ENCODE measurements around the gene HERC5. TPM values are rescaled to one million over a fixed set of nuclear protein-coding genes. Genes with fewer than 3 reads are reported as not detected.

Gene HERC5
- total RNA-seq, 4 donors from 2014 or later: 2.9 to 4.5 (median 3.9) TPM

GRCh38 chr4:88489100-88489761 is 32.3 kb downstream of the HERC5 start:
- Histone ChIP-seq H3K27ac (replicated peaks in 1 of 4) (no peak overlapping the region), H3K4me3 (no peak overlapping the region), H3K9me3 (no peaks in the 10 kb centered on the region), H3K27me3 (no peaks in the 10 kb centered on the region), H3K4me1 (no peaks in the 10 kb centered on the region), H3K36me3 (peaks cover 0 to 61% (median 17%) of the 10 kb centered on the region in 4 donors)
- intact Hi-C loops (cut with DNase I): no loop called here
- WGBS: 84% methylated on average over 4 of the region's 4 CpGs
- DNase-seq (ENCODE audit: extremely low spot score): no peak
- TF ChIP-seq POLR2AphosphoS5 (IDR thresholded peaks at IDR 0.05) (no peak), EP300 (IDR thresholded peaks at IDR 0.05) (no peak), CTCF (IDR thresholded peaks at IDR 0.05) (no peak), POLR2A (IDR thresholded peaks at IDR 0.05; ENCODE audit: low read depth) (no peak)

GRCh38 chr4:88497859-88498409 is 41.0 kb downstream of the HERC5 start:
- TF ChIP-seq EP300 (IDR thresholded peaks at IDR 0.05) (no peak), POLR2AphosphoS5 (IDR thresholded peaks at IDR 0.05) (no peak), CTCF (IDR thresholded peaks at IDR 0.05) (no peak), POLR2A (IDR thresholded peaks at IDR 0.05; ENCODE audit: low read depth) (no peak)
- DNase-seq (ENCODE audit: extremely low spot score): no peak
- no peaks in the 10 kb centered on the region for H3K27me3 ChIP-seq
- no peaks in the 10 kb centered on the region for H3K4me1 ChIP-seq
- H3K4me3 ChIP-seq: no peak overlapping the region
- H3K9me3 ChIP-seq: no peaks in the 10 kb centered on the region
- no peak overlapping the region for H3K27ac ChIP-seq (replicated peaks in 1 of 4)
- H3K36me3 ChIP-seq: peaks cover 0 to 63% (median 14%) of the 10 kb centered on the region in 4 donors
- WGBS: 83% methylated on average over 2 of the region's 2 CpGs
- intact Hi-C loops (cut with DNase I): no loop called here

DNA sequence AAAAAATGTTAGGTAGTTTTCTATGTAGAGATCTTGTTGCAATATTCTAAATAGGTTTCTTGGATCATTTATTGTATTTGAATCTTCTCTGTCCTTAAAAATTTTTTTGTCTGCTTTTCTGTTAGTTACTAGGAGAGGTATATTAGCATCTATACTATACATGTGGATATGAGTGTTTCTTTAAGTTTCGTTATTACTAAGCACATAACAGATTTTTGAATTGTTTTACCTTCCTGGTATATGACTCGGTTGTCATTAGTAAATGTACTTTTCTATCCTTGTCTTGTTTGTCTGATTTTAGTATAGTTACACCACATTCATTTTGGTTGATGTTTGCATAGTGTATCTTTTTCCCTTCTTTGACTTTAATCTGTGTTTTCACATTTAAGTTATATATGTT is 46.4 kb downstream of the HERC5 start:
- Histone ChIP-seq H3K27me3 (no peaks in the 10 kb centered on the region), H3K4me1 (no peaks in the 10 kb centered on the region), H3K4me3 (no peak overlapping the region), H3K27ac (replicated peaks in 1 of 4) (no peak overlapping the region), H3K36me3 (peaks cover 0 to 36% (median 10%) of the 10 kb centered on the region in 4 donors), H3K9me3 (no peaks in the 10 kb centered on the region)
- intact Hi-C loops (cut with DNase I): no loop called here
- WGBS: 94% methylated on average over 2 of the region's 2 CpGs
- DNase-seq (ENCODE audit: extremely low spot score): no peak
- TF ChIP-seq POLR2AphosphoS5 (IDR thresholded peaks at IDR 0.05): no peak
- TF ChIP-seq EP300 (IDR thresholded peaks at IDR 0.05): no peak
- TF ChIP-seq CTCF (IDR thresholded peaks at IDR 0.05): no peak
- no peak for TF ChIP-seq POLR2A (IDR thresholded peaks at IDR 0.05; ENCODE audit: low read depth)

DNA sequence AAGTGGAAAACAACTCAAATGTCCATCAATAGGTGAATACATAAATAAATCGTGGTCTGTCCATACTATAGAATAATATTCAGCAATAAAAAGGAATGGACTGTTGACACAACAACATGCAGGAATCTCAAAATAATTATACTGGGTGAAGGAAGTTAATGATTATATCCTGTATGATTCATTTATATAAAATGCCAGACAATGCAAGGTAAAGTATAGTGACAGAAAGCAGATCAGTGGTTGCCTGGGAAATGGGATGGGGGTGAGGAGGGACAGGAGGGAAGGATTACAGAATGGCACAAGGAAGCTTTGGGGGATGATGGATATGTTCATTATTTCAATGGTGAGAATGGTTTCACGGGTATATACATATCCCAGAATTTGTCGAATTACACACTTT is 54.3 kb downstream of the HERC5 start:
- Histone ChIP-seq H3K4me1 (peaks cover 0 to 6% (median 4%) of the 10 kb centered on the region in 4 donors), H3K27me3 (no peaks in the 10 kb centered on the region), H3K9me3 (no peaks in the 10 kb centered on the region), H3K36me3 (peaks cover 0 to 4% (median 0%) of the 10 kb centered on the region in 4 donors), H3K4me3 (no peak overlapping the region), H3K27ac (replicated peaks in 1 of 4) (no peak overlapping the region)
- TF ChIP-seq POLR2A (IDR thresholded peaks at IDR 0.05; ENCODE audit: low read depth) (no peak), EP300 (IDR thresholded peaks at IDR 0.05) (no peak), POLR2AphosphoS5 (IDR thresholded peaks at IDR 0.05) (no peak), CTCF (IDR thresholded peaks at IDR 0.05) (no peak)
- no peak for DNase-seq (ENCODE audit: extremely low spot score)
- intact Hi-C loops (cut with DNase I): loop anchor here (5.0 kb wide), 1 partner anchor 134 kb away; the partner anchor contains the start of gene HERC6
- WGBS: 84% methylated on average over 3 of the region's 3 CpGs

Data from esophagus muscularis mucosa (tissue), 4 donors.